ENCODE results near the gene FXYD3.

Gene FXYD3

DNA sequence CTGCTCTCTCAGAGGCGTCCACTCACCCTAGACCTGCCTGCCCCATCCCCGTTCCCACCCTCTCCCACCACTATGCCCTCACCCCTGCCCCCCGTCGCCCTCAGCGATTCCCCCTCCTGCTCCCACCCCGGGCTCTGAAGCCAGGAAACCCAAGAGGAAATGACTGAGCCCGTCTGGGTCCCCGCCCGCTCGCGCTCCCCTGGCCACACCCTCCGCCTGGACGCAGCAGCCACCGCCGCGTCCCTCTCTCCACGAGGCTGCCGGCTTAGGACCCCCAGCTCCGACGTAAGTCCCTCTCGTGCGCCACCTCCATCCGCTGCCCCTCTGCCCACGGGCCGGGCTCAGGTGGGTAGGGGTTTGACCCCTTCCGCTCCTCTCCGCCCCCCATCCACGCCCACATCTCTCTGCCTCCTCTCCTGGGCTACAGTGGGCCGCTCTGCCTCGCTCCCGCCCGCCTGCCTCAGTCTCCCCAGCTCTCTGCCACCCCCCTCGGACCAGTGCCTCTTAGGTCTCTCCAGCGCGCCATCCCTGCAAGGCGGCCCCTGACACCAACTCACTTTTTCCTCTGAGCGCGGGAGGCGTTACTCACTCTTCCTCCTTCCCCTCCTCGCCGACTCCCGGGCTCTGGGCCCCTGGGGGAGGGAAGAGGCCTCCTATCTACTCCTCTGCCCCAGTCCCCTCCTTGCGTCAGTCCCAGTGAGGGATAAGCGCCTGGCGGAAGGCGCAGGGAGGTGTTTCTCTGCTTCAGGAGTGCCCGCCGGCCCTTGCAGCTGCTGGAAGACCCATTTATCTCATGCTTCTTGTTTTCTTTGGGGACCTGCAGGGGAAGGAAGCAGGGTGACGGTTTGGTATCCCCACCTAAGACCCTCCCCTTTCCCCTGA lies 39.1 kb downstream of the FXYD3 start, which contains the start of gene FXYD5:
Gene FXYD5, plus strand, starts transcription at position 211 of the 882 bp plus-strand sequence. CDS start 816 bp downstream, outside the sequence.
- ATAC-seq = peak; percentile 82
- TF ChIP-seq ZNF8 (CRISPR knock-in tag; IDR thresholded peaks at IDR 0.05) = no peak
- TF ChIP-seq, protein P1, sequence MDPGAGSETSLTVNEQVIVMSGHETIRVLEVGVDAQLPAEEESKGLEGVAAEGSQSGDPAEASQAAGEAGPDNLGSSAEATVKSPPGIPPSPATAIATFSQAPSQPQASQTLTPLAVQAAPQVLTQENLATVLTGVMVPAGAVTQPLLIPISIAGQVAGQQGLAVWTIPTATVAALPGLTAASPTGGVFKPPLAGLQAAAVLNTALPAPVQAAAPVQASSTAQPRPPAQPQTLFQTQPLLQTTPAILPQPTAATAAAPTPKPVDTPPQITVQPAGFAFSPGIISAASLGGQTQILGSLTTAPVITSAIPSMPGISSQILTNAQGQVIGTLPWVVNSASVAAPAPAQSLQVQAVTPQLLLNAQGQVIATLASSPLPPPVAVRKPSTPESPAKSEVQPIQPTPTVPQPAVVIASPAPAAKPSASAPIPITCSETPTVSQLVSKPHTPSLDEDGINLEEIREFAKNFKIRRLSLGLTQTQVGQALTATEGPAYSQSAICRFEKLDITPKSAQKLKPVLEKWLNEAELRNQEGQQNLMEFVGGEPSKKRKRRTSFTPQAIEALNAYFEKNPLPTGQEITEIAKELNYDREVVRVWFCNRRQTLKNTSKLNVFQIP (CRISPR knock-in tag; IDR thresholded peaks at IDR 0.05; ENCODE audit: borderline replicate concordance, low read depth) = no peak
- TF ChIP-seq, protein P2, sequence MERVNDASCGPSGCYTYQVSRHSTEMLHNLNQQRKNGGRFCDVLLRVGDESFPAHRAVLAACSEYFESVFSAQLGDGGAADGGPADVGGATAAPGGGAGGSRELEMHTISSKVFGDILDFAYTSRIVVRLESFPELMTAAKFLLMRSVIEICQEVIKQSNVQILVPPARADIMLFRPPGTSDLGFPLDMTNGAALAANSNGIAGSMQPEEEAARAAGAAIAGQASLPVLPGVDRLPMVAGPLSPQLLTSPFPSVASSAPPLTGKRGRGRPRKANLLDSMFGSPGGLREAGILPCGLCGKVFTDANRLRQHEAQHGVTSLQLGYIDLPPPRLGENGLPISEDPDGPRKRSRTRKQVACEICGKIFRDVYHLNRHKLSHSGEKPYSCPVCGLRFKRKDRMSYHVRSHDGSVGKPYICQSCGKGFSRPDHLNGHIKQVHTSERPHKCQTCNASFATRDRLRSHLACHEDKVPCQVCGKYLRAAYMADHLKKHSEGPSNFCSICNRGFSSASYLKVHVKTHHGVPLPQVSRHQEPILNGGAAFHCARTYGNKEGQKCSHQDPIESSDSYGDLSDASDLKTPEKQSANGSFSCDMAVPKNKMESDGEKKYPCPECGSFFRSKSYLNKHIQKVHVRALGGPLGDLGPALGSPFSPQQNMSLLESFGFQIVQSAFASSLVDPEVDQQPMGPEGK (CRISPR knock-in tag; IDR thresholded peaks at IDR 0.05; ENCODE audit: borderline replicate concordance) = no peak
- TF ChIP-seq ESRRG (CRISPR knock-in tag; IDR thresholded peaks at IDR 0.05) = no peak
- TF ChIP-seq CSDC2 (CRISPR knock-in tag; IDR thresholded peaks at IDR 0.05) = no peak
- no peak for TF ChIP-seq ZFP30 (CRISPR knock-in tag; IDR thresholded peaks at IDR 0.05)
- TF ChIP-seq ISL1 (CRISPR knock-in tag; IDR thresholded peaks at IDR 0.05) = no peak
- TF ChIP-seq TOX (CRISPR knock-in tag; IDR thresholded peaks at IDR 0.05; ENCODE audit: borderline replicate concordance) = no peak
- TF ChIP-seq PPARA (CRISPR knock-in tag; IDR thresholded peaks at IDR 0.05; ENCODE audit: borderline replicate concordance) = no peak
- TF ChIP-seq, protein P3, sequence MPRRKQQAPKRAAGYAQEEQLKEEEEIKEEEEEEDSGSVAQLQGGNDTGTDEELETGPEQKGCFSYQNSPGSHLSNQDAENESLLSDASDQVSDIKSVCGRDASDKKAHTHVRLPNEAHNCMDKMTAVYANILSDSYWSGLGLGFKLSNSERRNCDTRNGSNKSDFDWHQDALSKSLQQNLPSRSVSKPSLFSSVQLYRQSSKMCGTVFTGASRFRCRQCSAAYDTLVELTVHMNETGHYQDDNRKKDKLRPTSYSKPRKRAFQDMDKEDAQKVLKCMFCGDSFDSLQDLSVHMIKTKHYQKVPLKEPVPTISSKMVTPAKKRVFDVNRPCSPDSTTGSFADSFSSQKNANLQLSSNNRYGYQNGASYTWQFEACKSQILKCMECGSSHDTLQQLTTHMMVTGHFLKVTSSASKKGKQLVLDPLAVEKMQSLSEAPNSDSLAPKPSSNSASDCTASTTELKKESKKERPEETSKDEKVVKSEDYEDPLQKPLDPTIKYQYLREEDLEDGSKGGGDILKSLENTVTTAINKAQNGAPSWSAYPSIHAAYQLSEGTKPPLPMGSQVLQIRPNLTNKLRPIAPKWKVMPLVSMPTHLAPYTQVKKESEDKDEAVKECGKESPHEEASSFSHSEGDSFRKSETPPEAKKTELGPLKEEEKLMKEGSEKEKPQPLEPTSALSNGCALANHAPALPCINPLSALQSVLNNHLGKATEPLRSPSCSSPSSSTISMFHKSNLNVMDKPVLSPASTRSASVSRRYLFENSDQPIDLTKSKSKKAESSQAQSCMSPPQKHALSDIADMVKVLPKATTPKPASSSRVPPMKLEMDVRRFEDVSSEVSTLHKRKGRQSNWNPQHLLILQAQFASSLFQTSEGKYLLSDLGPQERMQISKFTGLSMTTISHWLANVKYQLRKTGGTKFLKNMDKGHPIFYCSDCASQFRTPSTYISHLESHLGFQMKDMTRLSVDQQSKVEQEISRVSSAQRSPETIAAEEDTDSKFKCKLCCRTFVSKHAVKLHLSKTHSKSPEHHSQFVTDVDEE (CRISPR knock-in tag; IDR thresholded peaks at IDR 0.05) = no peak
- TF ChIP-seq, protein P4, sequence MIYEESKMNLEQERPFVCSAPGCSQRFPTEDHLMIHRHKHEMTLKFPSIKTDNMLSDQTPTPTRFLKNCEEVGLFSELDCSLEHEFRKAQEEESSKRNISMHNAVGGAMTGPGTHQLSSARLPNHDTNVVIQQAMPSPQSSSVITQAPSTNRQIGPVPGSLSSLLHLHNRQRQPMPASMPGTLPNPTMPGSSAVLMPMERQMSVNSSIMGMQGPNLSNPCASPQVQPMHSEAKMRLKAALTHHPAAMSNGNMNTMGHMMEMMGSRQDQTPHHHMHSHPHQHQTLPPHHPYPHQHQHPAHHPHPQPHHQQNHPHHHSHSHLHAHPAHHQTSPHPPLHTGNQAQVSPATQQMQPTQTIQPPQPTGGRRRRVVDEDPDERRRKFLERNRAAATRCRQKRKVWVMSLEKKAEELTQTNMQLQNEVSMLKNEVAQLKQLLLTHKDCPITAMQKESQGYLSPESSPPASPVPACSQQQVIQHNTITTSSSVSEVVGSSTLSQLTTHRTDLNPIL (CRISPR knock-in tag; IDR thresholded peaks at IDR 0.05; ENCODE audit: low read depth) = no peak
- TF ChIP-seq GLIS3 (CRISPR knock-in tag; IDR thresholded peaks at IDR 0.05) = no peak
- TF ChIP-seq RARB (CRISPR knock-in tag; IDR thresholded peaks at IDR 0.05) = no peak
- TF ChIP-seq OSR1 (CRISPR knock-in tag; IDR thresholded peaks at IDR 0.05) = no peak
- no peak for TF ChIP-seq ZNF565 (CRISPR knock-in tag; conservative IDR thresholded peaks at IDR 0.05; ENCODE audit: low read depth)
- no peak for TF ChIP-seq ZNF70 (CRISPR knock-in tag; IDR thresholded peaks at IDR 0.05)
- no peak for TF ChIP-seq ARNTL (CRISPR knock-in tag; IDR thresholded peaks at IDR 0.05; ENCODE audit: borderline replicate concordance, low read depth)

DNA sequence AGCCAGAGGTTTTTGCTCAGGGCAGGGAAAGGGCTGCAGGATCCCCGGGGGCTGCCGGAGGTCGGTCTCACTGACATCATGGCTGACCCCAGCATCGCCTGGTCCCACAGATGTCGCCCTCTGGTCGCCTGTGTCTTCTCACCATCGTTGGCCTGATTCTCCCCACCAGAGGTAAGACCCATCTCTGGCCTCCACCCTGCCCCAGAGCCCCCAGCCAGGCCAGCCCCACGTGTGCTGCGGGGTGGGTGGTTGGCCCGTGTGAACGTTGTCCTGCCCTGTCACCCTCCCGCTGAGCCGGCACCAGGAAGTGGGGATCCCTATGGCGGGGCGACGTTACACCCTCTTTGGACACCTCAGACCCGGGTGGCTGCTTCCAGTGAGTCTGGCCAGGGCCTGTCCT lies 39.8 kb downstream of the FXYD3 start:
- TF ChIP-seq ZNF8 (CRISPR knock-in tag; IDR thresholded peaks at IDR 0.05) (no peak), SNAI2 (CRISPR knock-in tag; IDR thresholded peaks at IDR 0.05) (no peak), ZNF565 (CRISPR knock-in tag; conservative IDR thresholded peaks at IDR 0.05; ENCODE audit: low read depth) (no peak), TCF4 (CRISPR knock-in tag; IDR thresholded peaks at IDR 0.05; ENCODE audit: borderline replicate concordance) (no peak), ZFP3 (CRISPR knock-in tag; IDR thresholded peaks at IDR 0.05) (no peak), ARNTL (CRISPR knock-in tag; IDR thresholded peaks at IDR 0.05; ENCODE audit: borderline replicate concordance, low read depth) (no peak), ZFP30 (CRISPR knock-in tag; IDR thresholded peaks at IDR 0.05) (no peak), RARB (CRISPR knock-in tag; IDR thresholded peaks at IDR 0.05) (no peak), OSR1 (CRISPR knock-in tag; IDR thresholded peaks at IDR 0.05) (no peak), CSDC2 (CRISPR knock-in tag; IDR thresholded peaks at IDR 0.05) (no peak), GLIS3 (CRISPR knock-in tag; IDR thresholded peaks at IDR 0.05) (no peak), ZNF70 (CRISPR knock-in tag; IDR thresholded peaks at IDR 0.05) (no peak), PPARA (CRISPR knock-in tag; IDR thresholded peaks at IDR 0.05; ENCODE audit: borderline replicate concordance) (no peak), BACH2 (CRISPR knock-in tag; IDR thresholded peaks at IDR 0.05; ENCODE audit: borderline replicate concordance) (no peak), ZC3H10 (CRISPR knock-in tag; IDR thresholded peaks at IDR 0.05) (no peak)
- TF ChIP-seq, protein P5, sequence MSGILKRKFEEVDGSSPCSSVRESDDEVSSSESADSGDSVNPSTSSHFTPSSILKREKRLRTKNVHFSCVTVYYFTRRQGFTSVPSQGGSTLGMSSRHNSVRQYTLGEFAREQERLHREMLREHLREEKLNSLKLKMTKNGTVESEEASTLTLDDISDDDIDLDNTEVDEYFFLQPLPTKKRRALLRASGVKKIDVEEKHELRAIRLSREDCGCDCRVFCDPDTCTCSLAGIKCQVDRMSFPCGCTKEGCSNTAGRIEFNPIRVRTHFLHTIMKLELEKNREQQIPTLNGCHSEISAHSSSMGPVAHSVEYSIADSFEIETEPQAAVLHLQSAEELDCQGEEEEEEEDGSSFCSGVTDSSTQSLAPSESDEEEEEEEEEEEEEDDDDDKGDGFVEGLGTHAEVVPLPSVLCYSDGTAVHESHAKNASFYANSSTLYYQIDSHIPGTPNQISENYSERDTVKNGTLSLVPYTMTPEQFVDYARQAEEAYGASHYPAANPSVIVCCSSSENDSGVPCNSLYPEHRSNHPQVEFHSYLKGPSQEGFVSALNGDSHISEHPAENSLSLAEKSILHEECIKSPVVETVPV (CRISPR knock-in tag; IDR thresholded peaks at IDR 0.05) = no peak
- TF ChIP-seq, protein P3 (CRISPR knock-in tag; IDR thresholded peaks at IDR 0.05) = no peak
- ATAC-seq = peak; percentile 3; the same call in 2 of the 3 replicates

All from SK-N-SH treated with all-trans-retinoic acid at 6 μM for 48 hours (cell line).